ENCODE data around the gene FMN2.

The FMN2 gene

GRCh38 chr1:240155605-240156004 lies 63.9 kb downstream of the FMN2 start:
- Histone ChIP-seq H3K4me2 (no peak overlapping the region), H4K20me1 (ENCODE audit: insufficient read depth) (no peaks in the 10 kb centered on the region), H2AFZ (ENCODE audit: low read depth) (no peak overlapping the region), H3K79me2 (ENCODE audit: insufficient read depth, low read depth) (no peaks in the 10 kb centered on the region), H3K4me1 (ENCODE audit: low read depth, poor library complexity, severe bottlenecking) (no peaks in the 10 kb centered on the region), H3K36me3 (ENCODE audit: insufficient read depth) (no peaks in the 10 kb centered on the region), H3K27ac (no peak overlapping the region), H3K27me3 (ENCODE audit: insufficient read depth, low read depth) (no peaks in the 10 kb centered on the region), H3K9ac (no peak overlapping the region), H3K4me3 (IDR thresholded peaks at IDR 0.05; ENCODE audit: insufficient read depth, low read depth, low read length) (no peak overlapping the region)
- TF ChIP-seq CTCF (conservative IDR thresholded peaks at IDR 0.05; ENCODE audit: low read depth, low read length) = no peak

GRCh38 chr1:240164742-240165141 lies 73.1 kb downstream of the FMN2 start:
- H3K4me2 ChIP-seq = no peak overlapping the region
- H3K9ac ChIP-seq = no peak overlapping the region
- no peaks in the 10 kb centered on the region for H4K20me1 ChIP-seq (ENCODE audit: insufficient read depth)
- H3K4me1 ChIP-seq (ENCODE audit: low read depth, poor library complexity, severe bottlenecking) = no peaks in the 10 kb centered on the region
- no peak overlapping the region for H2AFZ ChIP-seq (ENCODE audit: low read depth)
- no peak overlapping the region for H3K4me3 ChIP-seq (IDR thresholded peaks at IDR 0.05; ENCODE audit: insufficient read depth, low read depth, low read length)
- H3K79me2 ChIP-seq (ENCODE audit: insufficient read depth, low read depth) = no peaks in the 10 kb centered on the region
- no peaks in the 10 kb centered on the region for H3K36me3 ChIP-seq (ENCODE audit: insufficient read depth)
- no peak for TF ChIP-seq CTCF (conservative IDR thresholded peaks at IDR 0.05; ENCODE audit: low read depth, low read length)
- H3K27ac ChIP-seq = no peak overlapping the region
- no peaks in the 10 kb centered on the region for H3K27me3 ChIP-seq (ENCODE audit: insufficient read depth, low read depth)

GRCh38 chr1:240169188-240169587 lies 77.5 kb downstream of the FMN2 start:
- no peaks in the 10 kb centered on the region for H3K36me3 ChIP-seq (ENCODE audit: insufficient read depth)
- H3K4me2 ChIP-seq = no peak overlapping the region
- H2AFZ ChIP-seq (ENCODE audit: low read depth) = no peak overlapping the region
- H3K4me1 ChIP-seq (ENCODE audit: low read depth, poor library complexity, severe bottlenecking) = no peaks in the 10 kb centered on the region
- H4K20me1 ChIP-seq (ENCODE audit: insufficient read depth) = no peaks in the 10 kb centered on the region
- H3K27me3 ChIP-seq (ENCODE audit: insufficient read depth, low read depth) = no peaks in the 10 kb centered on the region
- H3K79me2 ChIP-seq (ENCODE audit: insufficient read depth, low read depth) = no peaks in the 10 kb centered on the region
- no peak overlapping the region for H3K9ac ChIP-seq
- no peak overlapping the region for H3K4me3 ChIP-seq (IDR thresholded peaks at IDR 0.05; ENCODE audit: insufficient read depth, low read depth, low read length)
- no peak overlapping the region for H3K27ac ChIP-seq
- 0 out of 2 replicates have a peak, but pooled peaks have one; percentile 26 for TF ChIP-seq CTCF (conservative IDR thresholded peaks at IDR 0.05; ENCODE audit: low read depth, low read length)

- no peak overlapping the region for H3K9ac ChIP-seq
- H3K79me2 ChIP-seq (ENCODE audit: insufficient read depth, low read depth) = no peaks in the 10 kb centered on the region
- no peak overlapping the region for H3K4me3 ChIP-seq (IDR thresholded peaks at IDR 0.05; ENCODE audit: insufficient read depth, low read depth, low read length)
- H3K27ac ChIP-seq = no peak overlapping the region
- H4K20me1 ChIP-seq (ENCODE audit: insufficient read depth) = no peaks in the 10 kb centered on the region
- no peaks in the 10 kb centered on the region for H3K4me1 ChIP-seq (ENCODE audit: low read depth, poor library complexity, severe bottlenecking)
- no peaks in the 10 kb centered on the region for H3K27me3 ChIP-seq (ENCODE audit: insufficient read depth, low read depth)
- H2AFZ ChIP-seq (ENCODE audit: low read depth) = no peak overlapping the region
- TF ChIP-seq CTCF (conservative IDR thresholded peaks at IDR 0.05; ENCODE audit: low read depth, low read length) = no peak
- no peaks in the 10 kb centered on the region for H3K36me3 ChIP-seq (ENCODE audit: insufficient read depth)
- no peak overlapping the region for H3K4me2 ChIP-seq
These were observed 78.6 kb downstream of the FMN2 start for GRCh38 chr1:240170266-240170665.
